ENCODE results near the gene UCK2.

- no peak for TF ChIP-seq POU6F1 (CRISPR knock-in tag; IDR thresholded peaks at IDR 0.05; ENCODE audit: borderline replicate concordance, low read depth)
- TF ChIP-seq GLIS3 (CRISPR knock-in tag; IDR thresholded peaks at IDR 0.05): no peak
- TF ChIP-seq ARNTL (CRISPR knock-in tag; IDR thresholded peaks at IDR 0.05; ENCODE audit: borderline replicate concordance, low read depth): no peak
- no peak for TF ChIP-seq CREB5 (CRISPR knock-in tag; IDR thresholded peaks at IDR 0.05; ENCODE audit: low read depth)
- TF ChIP-seq PATZ1 (CRISPR knock-in tag; IDR thresholded peaks at IDR 0.05; ENCODE audit: borderline replicate concordance): no peak
- TF ChIP-seq SNAI2 (CRISPR knock-in tag; IDR thresholded peaks at IDR 0.05): no peak
- no peak for TF ChIP-seq ZNF565 (CRISPR knock-in tag; conservative IDR thresholded peaks at IDR 0.05; ENCODE audit: low read depth)
- no peak for TF ChIP-seq CSDC2 (CRISPR knock-in tag; IDR thresholded peaks at IDR 0.05)
Observed at GRCh38 chr1:165927169-165927568, 99.8 kb downstream of the UCK2 start.
